Renal pelvis (tissue), 4 donors: Measurements from ENCODE around the gene JAKMIP1. TPM values are rescaled to one million over a fixed set of nuclear protein-coding genes. Genes with fewer than 3 reads are reported as not detected.

Source experiments
- DNase-seq: peaks from one replicate; pipeline ENCODE4 v3.0.0-alpha.2; 2013
- polyA plus RNA-seq, 3 donors: library from polyadenylated mRNA; unstranded; fragments of 120-200 nt; gene quantifications; one replicate each; pipeline ENCODE4 v1.2.1, GENCODE V29; 2013; ENCODE audit not compliant: insufficient read length in 3 of 3

The JAKMIP1 gene
- polyA plus RNA-seq, 3 donors = 0.06 to 0.14 (median 0.12) TPM

DNA sequence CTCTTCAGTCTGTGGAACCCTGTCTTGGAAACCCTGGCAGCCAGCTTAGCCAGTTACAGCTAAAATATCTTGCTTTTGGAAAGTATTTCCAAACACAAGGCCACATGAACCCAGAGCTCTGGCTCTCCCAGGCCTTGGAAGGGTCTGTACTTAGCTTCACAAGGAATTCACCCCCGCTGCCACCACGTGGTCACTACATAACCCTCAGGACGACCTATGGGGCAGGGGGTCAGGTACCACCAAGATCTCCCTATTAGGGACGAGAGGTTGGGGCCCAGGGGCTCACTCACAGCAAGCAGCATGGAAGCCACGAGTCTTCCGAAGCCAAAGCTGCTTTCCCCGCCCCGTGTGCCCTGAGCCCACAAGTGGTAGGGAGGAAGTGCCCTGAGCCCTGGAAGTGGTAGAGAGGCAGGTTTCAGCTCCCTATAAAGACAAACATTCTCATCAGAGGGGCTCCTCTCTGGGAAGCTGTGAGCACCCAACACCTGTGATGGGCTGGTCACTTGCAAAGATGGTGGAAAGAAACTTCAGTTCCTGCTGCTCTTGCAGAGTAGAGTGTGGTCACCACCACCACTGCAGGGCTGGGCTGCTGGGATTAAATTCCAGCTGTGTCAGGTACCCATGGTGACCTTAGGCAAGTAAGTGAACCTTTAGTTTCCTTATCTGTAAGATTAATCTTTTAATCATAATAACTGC, 4.7 kb upstream of the JAKMIP1 start:
- no peak for DNase-seq

DNA sequence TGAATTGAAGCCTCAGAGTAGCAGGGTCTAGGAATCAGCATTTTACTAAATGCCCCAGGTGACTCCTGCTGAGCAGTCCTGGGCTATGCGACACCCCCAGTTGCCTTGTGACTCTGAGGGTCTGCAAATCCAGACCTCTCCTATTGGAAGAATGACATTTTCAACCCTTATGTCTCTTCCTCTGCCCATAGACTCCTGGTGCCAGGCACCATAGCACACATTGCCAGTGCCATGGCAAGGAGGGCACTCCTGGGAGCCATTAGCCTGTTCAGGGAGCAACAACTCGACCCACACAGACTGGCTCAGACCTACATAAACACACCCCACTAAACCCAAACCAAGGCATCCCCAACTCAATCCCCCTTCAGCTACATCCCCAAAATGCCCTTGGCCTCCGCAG, 3.7 kb upstream of the JAKMIP1 start:
- no peak for DNase-seq

DNA sequence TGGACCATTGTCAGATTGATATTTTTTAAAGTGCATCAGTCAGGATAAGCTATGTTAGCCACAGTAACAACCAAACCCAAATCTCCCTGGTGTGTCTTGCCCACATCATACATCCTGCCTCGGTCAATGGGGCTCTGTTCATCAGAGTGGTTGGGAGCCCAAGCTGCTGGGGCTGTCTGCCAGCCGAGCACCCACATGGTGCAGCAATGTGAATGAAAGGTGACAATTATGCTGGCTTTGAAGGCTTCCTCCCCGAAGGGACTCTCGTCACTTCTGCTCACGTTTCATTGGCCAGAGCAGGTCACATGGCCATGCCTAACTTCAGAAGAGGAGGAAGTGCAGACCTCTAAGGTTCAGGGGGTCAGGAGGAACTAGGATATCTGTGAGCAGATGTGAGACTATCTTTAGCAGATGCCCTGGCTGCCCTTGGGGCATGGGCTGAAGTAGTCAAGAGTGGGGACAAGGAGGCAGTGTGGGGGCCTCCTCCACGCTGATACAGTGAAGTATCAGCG, 1.3 kb upstream of the JAKMIP1 start:
- DNase-seq = no peak

DNA sequence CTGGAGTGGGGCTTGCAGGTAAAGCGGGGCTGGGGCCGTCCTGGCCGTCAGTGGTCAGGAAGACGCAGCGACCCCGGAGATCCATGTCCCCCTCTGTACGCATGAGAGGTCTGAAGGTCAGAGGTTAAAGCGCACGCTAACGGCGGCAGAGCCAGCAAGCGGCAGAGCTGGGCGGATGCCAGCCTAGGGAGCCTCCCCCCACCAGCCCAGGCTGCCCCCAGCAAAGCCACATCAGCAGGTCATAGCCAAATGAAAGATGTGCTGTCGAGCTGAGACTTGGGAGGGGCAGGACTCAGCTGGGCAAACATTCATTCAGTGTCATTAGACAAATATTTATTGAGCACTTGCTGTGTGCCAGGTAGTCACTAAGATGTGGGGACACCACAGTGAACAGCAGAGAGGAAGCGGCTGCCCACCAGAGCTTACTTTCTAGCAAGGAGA, 593 bp upstream of the JAKMIP1 start:
- DNase-seq = no peak

DNA sequence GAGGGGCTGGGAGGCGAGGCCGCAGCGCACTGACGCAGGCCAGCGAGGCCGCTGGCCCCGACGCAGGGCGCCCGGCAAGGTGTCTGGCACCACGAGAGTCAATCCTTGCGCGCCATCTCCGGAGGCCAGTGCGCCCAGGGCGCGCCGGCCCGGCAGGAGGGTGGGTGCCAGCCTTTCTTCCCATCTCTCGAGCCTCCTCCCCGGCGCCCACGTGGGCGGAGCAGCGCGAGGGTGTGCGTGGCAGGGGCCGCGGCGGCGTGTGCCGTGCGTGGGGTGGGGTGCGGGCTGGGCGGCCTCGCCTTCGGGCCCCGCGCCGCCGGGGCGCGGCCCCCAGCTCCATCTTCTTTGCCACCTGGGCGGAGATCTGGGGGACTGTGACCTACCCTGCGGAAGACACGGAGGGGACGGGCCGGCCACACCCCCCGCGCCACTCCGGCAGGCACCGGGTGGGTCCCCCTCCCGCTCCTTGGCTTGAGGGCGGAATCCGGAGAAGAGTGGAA, 877 bp downstream of the JAKMIP1 start:
- DNase-seq = no peak

DNA sequence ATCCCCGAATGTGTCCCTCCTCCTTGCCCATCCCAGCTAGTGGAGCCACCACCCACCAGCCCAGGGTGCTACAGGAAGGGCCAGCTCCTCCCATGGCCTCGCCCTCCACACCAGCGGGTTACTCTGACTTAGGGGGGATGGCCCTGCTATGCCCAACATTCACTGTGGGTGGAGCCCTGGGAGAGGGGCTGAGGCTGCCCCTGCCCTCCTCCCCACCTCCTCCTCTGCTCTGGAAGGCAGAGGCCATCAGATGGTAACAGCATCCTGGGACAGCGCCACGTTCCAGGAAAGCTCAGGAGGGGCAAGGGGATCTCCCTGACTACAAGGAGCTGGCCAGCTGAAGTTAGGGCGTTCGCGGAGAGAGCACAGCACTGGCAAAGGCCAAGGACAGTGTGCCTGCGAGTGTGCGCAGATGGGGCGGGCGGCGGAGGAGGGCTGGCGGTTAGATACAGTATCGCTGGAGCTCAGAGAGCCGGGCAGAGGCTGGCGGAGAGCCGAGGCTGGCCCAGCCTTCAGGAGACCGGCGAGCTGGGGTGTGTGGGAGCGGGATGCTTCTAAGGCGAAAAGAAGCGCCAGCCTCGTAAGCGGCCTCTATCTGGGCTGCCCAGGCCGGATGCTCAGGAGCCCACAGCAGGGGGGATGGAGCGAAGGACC, 1.5 kb downstream of the JAKMIP1 start:
- DNase-seq = no peak

DNA sequence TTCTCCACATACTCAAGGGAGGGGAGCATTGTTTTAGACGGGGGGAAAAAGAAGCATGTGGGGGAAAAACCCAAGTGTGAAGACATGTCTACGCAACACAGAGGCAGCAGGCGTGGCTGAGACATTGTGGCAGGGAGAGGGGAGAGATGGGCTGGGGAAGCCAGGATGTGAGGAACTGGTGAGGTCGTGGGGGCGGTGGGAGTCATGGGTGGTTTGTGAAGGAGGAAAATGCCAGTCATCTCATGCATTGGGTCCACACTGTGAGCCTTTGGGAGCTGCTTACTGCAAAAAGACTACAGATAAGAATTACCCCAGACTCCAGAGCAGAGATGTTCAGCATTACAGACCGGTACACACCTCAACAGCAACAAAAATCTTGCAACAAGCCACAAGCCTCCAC, 2.1 kb downstream of the JAKMIP1 start:
- no peak for DNase-seq

DNA sequence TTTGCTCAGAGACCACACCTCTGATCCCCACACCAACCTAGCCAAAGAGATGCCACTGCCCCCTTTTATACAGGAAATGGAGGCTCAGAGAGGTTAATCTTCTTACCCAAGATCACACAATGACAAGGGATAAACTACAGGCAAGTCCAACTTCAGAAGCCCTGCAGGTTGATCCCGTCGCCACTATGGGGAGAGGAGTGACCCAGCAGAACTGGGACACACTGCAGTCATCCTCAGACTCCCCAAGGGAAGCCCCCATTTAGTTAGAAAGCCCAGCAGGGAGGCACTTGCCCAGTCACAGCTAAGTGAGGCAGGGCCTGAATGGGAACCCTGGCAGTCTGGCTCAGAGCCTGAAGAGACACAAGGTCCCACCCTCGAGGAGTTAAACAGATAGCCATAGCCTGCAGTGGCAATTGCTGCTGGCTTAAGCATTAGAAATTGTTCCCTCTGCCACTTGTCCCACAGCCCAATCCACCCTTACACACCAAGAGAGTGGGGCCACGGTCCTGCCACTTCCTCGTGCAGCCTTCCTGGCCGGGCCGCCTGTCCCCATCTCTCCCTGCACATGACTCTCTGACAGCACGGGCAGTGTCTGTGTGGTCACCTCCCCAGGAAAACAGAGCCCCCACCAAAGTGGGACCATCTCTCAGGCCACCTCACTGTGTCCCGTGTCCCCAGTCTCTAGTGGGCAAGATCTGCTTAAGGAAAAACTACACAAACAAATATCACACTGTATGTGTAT, 2.7 kb downstream of the JAKMIP1 start:
- no peak for DNase-seq

DNA sequence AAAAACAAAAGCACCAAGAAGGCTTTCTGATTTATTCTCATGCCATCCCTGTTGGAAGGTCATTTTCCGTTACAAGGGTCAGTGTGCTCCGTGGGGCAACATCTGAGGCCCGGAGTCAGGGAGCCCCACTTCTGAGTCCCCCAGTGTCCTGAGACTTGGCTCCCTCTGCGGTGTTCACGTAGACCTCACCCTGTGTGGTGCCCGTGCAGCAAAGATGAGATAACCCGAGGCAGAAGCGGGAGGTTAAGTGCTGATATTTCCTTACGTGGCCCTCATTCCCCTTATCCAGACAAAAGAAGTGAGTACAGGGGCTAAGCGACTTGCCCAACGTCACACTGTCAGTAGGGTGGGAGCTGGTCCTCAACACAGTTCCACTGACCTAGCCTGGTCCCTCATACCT, 3.5 kb downstream of the JAKMIP1 start:
- no peak for DNase-seq

DNA sequence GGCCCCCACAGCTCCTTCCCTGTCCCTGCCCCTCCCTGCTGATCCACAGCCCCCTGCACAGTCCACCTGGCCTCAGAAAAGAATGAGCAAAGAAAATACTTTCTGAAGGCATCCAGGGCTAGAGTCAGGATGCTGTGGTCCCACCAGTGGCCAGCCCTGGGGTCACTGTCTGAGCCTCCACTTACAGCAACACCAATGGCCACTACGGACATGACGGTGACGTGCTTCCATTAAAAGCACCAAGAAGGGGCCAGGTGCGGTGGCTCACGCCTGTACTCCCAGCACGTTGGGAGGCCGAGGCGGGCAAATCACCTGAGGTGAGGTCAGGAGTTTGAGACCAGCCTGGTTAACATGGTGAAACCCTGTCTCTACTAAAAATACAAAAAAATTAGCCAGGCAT, 4.0 kb downstream of the JAKMIP1 start:
- no peak for DNase-seq

DNA sequence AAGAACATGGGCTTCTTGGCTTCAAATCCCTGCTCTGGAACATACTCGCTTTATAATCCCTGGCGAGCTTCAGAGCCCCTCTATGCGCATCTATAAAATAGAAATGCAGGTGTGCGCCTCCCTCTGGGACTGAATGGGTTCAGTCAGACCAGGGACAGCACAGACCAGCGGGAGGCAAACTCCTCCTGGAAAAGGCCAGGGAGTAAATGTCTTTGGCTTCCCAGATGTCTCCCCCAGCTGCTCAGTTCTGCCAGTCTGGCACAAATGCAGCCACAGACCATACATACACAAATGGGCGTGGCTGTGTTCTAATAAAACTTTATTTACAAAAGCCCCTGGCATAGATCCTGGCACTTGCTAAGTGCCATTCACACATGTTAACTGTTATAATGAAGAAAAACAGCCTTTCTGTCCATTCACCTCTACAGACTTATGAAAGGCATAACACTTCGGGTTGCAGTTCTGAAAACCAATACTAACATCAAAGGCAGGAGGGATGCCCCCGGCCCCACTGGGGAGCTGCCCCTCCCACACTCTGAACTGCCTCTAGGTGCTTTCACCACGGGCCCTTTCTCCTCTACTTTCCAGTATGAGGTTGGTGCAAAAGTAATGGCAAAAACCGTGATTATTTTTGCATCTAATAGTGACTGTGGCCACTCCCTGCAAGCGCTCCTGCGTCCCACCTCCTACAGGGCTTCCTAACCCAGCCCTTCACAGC, 4.6 kb downstream of the JAKMIP1 start:
- DNase-seq = no peak

DNA sequence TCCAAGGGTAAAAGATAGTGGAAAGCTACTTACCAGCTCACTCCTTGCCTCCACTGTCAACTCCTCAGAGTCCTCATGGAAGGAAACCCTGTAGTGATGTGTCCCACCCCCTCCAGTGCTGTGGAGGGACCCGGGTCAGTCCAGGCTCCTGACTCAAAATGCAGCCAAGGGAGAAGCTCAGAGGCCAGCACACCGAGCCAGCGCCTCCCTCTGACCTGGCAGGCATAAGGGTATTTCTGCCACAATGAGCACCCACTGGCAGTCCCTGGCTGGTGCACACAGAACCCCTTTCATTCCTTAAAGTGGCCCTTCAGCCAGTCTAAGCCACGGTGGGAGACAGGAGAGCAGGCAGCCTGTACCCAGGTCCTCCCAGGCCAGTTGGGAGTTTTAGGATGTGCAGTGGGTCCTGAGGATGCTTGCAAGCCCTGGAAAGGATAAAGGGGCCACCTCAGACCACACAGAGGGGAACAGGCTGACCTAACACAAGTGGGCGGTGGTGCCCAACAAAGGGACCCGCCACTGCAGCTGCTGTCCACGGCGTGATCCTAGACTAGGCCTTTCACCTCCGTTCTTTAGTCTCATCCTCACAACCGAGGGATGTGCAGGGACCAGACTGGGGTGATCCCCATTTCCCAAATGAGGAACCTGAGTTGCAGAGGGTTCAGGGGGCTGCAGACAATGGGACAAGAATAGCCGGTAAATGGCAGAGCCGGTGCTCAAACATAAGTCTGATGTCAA, 5.7 kb downstream of the JAKMIP1 start:
- DNase-seq = no peak

DNA sequence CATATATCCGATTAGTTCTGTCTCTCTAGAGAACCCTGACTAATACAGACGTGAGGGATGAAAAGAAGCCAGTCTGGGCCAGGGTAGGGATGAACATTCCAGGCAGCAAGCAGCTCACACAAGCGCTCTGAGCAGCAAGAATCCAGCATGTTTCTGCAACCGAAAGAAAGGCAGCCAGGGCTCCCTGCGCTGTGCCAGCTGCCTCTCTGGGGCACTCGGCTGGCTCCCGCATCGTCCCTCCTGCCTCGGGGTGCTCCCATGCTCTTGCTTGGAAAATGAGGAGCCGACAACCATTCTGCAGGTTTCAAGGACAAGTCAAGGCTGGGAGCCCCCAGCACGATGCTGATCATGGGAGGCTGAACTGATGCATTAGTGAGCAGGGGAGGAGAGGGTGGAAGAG, 7.0 kb downstream of the JAKMIP1 start:
- no peak for DNase-seq

DNA sequence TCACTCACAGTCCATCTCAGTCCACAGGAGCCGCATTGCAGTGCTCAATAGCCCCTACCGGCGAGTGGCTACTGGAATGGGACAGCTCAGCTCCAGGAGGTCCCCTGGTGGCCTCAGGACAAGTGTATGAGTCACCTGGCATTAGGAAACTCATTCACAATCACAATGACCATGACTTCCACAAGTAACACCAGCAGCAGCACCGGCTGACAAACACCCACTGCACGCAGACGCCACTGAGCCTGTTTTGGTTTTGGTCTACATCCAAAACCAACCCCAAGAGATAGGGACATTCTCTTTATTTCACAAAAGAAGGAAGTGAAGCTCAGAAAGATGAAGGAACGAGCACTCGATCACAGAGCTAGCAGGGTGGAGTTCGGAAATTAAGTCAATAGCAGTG, 8.1 kb downstream of the JAKMIP1 start:
- no peak for DNase-seq

DNA sequence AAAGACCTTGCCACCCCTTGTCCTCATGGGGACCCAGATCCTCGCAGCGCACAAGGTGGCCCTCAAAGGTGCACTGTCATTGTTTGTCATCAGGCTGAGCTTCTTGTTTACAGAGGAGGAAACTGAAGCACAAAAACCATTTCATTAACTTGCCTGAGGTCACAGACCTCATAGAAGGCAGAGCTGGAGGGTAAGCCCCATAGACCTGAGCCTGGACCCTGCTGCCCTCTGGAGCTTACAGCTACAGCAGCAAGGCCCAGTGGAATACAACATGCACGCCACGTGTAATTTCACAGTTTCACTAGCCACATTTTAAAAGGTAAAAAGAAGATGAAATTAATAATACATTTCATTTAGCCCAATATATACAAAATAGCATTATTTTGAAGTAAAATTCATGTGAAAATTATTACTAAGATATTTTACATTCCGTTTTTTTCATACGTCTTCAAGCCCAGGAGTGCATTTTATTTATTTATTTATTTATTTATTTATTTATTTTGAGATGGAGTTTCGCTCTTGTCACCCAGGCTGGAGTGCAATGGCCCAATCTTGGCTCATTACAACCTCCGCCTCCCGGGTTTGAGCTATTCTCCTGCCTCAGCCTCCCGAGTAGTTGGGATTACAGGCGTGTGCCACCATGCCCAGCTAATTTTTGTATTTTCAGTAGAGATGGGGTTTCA, 8.8 kb downstream of the JAKMIP1 start:
- no peak for DNase-seq

DNA sequence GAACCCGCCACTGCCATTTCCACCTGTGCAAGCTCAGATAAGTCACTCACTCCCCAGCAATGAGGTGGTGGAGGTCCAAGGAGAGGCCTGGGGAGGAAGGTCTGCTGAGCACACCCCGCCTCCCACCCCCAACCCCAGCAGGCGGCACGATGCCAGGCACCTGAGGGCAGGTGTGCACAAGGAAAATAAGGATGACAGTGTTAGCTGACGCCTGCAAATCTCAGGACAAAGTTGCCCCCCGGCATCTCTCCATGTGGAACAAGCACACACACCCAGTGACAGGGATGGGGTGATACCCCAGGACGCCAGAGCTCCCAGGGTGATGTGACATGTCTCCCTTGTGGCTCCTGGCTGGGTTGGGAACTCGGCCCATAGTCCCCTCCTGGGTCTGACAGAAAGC, 9.9 kb downstream of the JAKMIP1 start:
- DNase-seq = no peak

DNA sequence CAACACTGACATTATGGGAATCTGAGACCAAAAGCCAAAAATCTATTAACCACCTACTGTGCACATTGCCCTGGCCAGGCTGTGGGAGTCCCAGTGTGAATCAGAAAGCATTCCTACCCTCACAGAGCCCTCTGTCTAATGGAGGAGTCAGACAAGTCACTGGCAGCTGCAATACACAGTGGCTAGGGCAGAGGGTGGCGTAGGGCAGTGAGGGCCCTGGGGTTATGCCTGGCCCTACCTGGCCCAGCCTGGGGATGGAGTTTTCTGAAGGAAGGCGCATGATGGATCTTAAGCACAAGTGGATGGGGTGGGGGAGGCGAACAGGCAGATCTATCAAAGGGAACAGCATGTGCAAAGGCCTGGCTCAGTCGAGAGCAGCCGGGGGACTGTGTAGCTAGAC, 10.8 kb downstream of the JAKMIP1 start:
- DNase-seq = no peak

DNA sequence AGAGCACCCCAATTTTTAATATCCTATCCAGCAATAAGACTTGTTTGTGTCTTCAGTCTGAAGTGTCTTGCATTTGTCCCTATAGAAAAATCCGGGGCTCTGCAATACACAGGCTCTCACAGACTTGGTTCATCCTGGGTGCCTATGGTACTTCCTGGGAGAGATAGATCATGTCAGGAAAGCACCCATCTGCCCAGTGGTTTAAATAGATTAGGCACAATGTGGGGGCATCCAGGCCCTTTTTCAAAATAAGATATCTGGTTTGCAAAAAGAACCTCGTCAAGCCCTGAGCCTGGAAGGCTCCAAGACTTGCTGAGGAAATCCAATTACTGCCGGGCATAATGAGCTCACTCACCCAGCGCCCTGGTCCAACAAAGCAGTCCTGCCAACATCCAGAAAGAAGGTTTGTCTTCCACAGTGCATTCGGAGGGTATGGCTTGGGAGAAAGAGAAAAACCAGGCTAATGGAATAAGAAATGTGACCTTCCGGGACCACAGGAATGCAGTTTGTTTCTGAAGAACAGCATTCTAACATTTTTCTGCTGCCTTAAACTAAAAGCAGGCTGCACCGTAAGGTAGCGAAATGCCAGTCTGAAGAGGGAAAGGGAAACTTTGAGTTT, 11.6 kb downstream of the JAKMIP1 start:
- no peak for DNase-seq

DNA sequence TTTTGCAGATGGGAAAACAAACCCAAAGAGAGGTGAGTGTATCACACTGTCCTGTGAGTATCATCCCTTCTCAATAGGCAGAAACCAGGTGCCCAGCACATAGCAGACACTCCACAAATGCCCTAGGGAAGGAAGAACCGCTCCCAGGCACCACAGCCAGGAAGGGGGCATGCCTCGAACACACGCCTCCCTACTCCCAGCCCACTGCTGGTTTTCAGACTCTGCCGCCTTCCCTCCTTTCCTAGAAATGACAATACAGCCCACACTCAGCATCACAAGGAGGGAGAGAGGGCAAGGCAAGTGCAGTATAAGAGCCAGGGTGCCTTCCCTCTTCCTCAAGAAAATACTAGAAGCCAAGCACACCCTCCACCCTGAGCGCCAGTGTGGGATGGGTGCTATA, 16.2 kb downstream of the JAKMIP1 start:
- no peak for DNase-seq

DNA sequence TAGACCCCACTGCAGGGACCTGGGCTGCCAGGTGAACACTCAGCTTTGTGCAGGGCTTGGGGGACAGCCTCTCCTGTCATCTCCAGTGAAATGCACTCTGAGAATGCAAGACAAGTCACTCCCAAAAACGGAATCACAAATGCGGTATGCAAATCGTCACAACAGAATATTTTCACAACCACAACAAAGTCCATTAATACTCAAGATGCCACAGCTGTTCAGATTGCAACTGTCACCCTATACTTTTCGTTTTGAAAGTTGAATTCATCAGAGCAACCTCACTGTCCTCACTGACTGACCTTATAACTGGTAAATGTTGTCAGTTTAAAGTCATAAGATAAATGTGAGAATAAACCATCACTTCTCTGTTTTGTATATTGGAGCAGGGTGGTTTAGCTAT, 16.6 kb downstream of the JAKMIP1 start:
- DNase-seq = no peak
